C4-2B (cell line): Measurements from ENCODE around the gene CLEC14A.

Experiments used
- CTCF ChIP-seq: fragments of 450-650 bp; conservative IDR thresholded peaks from 2 replicates; pipeline ENCODE4 v1.5.1; 2017; ENCODE audit warnings: mild to moderate bottlenecking
- ZFX ChIP-seq: fragments of 450-650 bp; IDR thresholded peaks from 2 replicates; pipeline ENCODE4 v1.6.1; 2017

- no peak for TF ChIP-seq CTCF
- no peak for TF ChIP-seq ZFX
Measured at GRCh38 chr14:38290601-38291188, 34.8 kb upstream of the CLEC14A start.
